OCI-M1 (cell line): ENCODE results near the gene GJB5.

Experiments used
- DNase-seq: peaks from one replicate; lab custom pipeline; 2025; lab: John Stamatoyannopoulos, UW

The GJB5 gene

DNA sequence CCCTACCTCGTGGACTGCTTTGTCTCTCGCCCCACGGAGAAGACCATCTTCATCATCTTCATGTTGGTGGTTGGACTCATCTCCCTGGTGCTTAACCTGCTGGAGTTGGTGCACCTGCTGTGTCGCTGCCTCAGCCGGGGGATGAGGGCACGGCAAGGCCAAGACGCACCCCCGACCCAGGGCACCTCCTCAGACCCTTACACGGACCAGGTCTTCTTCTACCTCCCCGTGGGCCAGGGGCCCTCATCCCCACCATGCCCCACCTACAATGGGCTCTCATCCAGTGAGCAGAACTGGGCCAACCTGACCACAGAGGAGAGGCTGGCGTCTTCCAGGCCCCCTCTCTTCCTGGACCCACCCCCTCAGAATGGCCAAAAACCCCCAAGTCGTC is 39.9 kb downstream of the GJB5 start:
- no peak for DNase-seq

GRCh38 chr1:34795916-34796315 is 41.1 kb downstream of the GJB5 start:
- no peak for DNase-seq

DNA sequence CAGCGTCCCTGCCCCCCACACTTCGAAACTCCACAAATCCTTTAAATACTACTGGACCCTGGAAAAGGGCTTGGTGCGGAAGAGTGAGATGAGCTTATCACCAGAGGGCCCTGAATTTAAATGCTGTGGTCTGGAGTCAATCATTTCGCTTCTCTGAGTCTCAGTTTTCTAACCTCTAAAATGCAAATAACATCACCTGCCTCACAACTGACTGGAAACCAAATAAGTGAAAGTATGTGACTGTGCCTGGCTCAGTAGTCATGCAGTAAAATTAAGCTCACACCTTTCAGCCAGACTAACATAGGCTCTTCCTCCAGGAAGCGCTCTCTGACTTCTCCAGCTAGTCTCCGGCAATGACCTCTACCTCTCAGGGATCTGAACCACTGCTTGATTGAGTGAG is 42.1 kb downstream of the GJB5 start:
- DNase-seq, result peak; percentile 29

DNA sequence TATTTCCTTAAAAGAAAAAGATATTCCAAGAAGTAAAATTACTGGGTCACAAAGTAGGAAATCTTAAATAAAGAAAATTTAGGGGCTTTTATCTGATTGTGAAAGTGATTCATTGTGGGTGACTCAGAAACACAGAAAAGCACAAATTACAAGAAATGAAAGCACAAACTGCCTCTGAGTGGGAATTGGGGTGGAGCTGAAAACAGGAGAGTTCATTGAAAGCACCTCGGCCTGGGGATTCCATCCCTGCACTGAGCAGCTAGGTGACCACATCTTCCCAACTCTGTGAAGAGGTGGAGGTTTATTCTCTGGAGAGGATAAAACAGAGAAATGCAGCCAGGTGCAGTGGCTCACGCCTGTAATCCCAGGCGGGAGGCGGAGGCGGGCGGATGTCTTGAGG is 45.4 kb downstream of the GJB5 start:
- peak; percentile 28 for DNase-seq

DNA sequence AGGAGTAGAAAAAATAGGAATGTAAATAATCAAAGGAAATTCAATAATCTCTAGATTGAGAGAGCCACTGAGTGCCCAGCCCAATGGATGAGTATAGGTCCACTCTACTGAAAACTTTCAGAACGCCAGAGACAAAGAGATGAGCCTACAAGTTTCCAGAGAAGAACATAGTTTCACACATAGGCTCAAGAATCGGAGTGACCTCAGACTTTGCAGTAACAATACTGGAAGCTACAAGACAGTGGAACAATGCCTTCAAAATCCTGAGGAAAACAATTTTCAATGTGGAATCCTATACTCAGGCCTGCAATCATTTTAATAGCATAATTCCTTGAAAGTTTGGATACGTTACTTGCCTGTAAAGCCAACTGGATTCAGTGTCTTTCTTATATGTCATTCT is 48.9 kb downstream of the GJB5 start:
- DNase-seq, result no peak

DNA sequence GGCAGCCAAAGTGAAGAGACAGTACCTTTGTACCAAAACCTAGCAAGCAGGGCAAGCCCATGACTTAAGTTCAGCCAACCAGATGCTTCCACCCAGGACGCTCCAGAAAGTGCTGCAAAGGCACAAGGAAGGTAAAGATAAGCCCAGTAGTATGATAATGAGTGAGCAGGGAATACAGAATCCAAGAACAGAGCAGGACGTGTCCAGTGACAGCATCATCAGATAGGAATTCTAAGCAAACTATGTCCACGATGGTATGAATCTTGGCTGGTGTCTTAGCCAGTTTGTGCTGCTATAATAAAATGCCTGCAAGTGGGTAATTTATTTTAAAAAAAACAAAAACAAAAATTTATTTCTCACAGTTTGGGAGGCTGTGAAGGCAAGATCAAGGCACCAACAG is 51.5 kb downstream of the GJB5 start:
- no peak for DNase-seq
